Activated CD4-positive, alpha-beta T cell treated with anti-CD3 and anti-CD28 coated beads, Interleukin-2, Interleukin-6, amounts not matched to agents 100 ng/mL and 50 ng/mL, durations not matched to agents 16 hours and 8 hours (primary cell): ENCODE results near the gene CTNS.

Source experiments
- DNase-seq: peaks from one replicate; pipeline ENCODE4 v3.0.0-alpha.2; 2020

The CTNS gene

DNA sequence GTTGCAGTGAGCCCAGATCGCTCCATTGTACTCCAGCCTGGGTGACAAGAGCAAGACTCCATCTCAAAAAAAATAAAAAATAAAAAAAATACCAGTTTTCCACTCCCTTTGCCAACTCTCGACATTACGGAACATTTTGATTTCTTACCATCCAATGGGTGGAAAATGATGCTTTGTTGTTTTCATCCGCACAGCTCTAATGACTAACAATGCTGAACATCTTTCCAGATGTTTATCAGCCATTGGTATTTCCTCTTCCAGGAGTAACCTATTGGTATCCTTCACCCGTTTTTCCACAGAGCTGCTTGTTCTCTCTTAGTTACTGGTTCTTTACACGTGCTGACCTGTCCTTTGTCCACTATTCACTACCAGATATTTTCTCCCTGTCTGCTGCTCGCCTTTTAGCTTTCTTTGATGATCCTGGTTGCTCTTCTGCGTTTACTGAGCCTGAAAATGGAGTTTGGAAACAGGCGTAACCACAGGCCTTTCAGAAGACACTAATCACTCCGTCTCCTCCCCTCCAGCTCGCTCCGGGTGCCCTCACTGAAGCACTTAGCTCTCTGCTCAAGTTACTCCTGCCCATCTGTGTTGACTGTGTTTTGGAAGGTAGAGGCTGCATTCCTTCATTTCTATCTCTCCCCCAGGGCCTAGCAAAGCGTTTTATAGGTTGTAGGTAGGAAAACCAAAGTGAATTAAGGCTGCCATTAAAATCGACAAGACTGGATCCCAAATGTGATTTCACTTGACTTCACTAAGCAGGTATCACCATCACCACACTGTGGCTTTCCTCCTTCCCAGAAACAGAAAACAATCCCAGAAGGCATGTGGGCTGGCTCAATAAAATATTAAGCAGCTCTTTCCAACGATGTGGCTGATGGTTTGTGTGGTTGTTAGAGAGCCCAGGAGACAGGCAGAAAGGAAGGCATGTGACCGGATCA, 9.5 kb upstream of the CTNS start:
- no peak for DNase-seq

DNA sequence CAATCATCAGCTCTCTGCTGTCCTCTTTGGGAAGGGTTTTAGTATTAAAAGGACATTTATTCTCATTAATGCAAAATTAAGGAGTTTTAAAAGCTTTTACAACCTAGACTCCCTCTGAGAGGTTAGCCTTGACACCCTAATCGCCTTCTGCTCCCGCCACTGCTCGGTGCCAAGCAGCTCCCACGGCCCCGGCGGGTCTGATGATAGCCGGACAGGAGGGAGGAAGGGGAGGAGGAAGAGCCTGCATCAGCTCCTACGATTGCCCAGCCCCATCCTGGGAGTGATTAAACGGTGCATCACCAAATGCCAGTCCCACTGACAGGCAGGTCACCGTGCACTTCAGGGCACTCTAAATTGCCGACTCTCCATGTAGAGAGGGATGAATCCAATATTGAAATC, 8.8 kb upstream of the CTNS start:
- no peak for DNase-seq

DNA sequence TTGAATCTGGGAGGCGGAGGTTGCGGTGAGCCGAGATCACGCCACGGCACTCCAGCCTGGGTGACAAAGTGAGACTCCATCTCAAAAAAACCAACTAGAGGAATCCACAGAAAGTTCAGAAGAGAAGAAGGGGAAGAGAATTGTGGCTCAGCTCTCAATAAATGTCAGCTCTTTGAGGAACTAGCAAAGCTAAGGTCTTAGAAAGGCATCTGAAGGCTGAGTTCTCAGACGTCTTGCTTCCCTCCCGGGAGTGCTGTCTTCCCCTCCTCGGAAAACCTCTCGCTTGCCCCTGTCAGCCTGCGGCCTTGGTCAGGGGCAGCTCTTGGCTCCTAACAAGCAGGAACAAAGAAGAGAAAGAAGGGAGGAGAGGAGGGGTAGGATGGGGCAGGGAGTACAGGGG, 5.8 kb upstream of the CTNS start:
- DNase-seq: no peak

DNA sequence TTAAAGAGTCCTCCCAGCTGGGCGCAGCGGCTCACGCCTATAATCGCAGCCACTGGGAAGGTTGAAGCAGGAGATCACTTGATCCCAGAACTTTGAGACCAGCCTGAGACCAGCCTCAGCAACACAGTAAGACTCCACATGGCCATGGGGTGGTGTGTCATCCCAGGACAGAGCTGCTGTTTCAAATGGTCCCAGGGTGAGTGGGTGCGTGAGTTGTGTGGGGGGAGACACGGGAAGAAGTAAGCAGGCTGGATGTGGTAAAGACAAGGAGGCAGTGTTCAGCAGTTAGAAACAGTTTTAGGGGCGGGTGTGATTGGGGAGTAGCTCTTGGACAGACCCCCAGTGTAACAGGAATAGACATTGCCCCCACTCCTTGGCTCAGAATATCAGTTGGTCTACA, 4.3 kb upstream of the CTNS start:
- no peak for DNase-seq

DNA sequence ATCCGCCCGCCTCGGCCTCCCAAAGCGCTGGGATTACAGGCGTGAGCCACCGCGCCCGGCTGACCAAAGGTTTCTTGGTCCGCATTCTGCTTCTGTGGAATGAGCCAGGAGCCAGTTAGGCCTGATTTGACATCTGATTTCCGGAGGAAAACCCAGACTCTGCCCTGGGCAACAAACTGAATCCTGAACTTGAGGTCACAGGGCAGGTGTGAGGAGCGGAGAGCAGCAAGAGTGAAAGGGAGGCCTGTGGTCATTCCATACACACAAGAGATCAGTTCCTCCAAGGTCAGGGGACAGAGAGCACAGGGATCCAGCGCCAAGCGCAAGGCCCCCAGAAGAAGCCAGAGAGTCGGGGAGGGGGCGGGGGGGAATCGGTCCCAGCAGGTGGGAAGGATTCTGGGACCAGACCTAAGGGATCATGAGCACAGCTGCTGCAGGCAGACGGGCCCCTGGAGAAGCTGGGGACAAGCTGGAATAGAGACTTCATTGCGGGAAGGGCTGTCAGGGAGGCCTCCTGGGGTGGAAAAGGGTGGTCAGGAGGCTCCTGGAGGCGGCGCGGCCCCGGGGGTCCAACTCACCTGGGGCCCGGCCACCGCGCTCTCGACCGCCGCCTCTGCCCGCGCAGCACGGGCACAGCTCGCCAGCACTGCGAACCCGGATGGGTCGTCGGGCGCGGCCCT, 946 bp upstream of the CTNS start:
- no peak for DNase-seq

DNA sequence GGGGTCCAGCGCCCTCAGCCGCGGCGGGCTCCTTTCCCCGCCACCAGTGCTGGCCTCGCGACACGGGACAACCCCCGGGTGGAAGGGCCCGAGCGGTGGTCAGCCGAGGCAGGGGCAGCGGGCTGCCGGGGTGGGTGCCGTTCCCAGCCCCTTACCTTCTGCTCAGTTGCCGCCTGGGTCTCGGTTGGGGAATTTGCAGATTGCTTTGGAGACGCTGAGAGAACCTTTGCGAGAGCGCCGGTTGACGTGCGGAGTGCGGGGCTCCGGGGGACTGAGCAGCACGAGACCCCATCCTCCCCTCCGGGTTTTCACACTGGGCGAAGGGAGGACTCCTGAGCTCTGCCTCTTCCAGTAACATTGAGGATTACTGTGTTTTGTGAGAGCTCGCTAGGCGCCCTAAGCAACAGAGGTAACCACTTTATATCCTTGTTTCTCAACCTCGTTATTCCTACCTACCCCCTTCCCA, 381 bp downstream of the CTNS start:
- no peak for DNase-seq

DNA sequence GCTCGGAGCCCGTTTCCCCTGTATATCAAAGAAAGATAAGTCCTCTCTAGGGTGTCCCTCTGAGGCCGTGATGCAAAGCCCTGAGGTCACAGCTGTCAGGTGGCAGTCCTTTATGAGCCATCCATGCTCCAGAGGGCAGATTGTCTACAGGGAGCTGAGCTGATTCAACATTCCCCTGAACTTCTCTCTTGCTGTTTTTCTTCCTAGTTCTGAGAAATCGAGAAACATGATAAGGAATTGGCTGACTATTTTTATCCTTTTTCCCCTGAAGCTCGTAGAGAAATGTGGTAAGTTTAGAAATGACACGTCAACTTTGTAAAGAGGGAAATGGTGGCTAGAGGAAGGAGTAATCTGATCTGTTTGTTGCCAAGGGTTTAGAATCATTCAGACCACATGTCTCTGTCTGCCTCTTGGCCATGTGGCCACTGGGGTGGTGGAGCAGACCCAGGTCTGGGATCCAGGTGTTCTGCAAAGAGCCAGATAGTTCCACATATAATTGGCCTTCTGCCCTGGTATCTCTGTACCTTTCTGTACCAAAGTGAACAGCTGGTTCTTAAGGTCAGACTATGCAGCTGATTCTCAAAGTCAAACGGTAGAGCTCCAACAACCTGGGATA, 3.5 kb downstream of the CTNS start:
- DNase-seq: peak; percentile 77

DNA sequence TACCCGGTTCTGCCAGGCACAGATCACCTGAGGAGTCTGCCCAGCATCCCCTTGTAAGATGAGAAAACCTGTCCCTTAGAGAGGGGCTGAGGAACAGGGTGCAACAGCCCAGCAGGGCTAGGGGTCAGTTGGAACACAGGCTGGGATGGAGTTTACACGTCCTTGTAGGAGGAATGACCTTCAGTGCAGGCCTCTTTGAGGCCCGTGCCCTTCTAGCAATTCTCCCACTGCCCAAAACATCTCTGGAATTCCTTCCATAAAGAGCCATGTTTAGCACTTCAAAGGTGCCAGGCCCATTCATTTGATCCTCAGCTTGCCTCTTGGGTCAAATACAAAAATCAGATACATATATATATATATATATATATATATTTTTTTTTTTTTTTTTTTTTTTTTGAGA, 4.5 kb downstream of the CTNS start:
- no peak for DNase-seq

DNA sequence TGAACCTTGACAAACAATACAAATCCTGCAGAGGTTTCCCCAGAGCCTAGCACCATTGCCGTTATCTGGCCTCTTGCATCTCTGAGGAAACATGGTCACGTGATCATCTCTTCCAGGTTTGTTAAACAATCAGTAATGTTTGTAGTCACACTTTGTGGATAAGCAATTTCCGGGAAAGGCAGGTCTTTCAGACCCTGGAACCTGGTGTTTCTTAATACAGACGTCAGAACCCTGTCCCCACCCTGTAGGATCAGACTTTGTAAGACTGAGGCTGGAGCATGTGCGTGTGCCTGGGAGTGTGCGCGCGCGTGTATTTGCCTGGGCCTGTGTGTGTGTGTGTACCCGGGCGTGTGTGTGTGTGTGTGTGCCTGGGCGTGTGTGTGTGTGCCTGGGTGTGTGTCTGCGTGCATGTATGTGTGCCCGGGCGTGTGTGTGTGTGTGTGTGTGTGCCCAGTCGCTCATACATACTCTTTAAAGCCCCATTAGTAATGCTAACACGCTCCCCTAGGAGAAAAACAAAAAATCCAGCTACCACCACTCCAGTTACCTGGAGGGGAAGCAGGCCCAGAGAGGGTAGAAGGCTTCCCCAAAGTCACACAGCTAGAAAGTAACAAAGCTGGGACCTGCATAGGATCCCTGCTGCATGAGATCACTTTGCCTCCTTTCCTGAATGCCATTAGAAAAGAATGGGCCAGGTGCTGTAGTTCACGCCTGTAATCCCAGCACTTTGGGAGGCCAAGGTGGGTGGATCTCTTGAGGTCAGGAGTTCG, 5.3 kb downstream of the CTNS start:
- DNase-seq: no peak

DNA sequence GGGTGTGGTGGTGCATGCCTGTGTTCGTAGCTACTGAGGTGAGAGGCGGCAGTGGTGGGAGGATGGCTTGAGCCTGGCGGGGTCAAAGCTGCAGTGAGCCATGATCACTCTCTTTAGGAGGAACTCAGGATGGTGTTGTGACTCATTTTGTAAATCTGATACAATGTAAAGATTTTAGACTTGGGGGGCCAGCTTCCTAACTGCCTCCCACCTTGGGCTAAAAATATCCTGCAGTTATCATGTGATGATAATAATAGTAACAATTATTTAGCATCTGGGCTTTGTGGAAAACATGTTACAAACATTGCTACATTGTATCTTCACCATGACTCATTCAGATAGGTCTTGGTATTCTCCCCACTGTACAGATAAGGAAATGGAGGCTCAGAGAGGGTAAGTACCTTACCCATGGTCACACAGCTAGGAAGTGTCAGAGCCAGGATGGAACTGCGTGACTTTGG, 7.4 kb downstream of the CTNS start:
- DNase-seq: peak; percentile 64

DNA sequence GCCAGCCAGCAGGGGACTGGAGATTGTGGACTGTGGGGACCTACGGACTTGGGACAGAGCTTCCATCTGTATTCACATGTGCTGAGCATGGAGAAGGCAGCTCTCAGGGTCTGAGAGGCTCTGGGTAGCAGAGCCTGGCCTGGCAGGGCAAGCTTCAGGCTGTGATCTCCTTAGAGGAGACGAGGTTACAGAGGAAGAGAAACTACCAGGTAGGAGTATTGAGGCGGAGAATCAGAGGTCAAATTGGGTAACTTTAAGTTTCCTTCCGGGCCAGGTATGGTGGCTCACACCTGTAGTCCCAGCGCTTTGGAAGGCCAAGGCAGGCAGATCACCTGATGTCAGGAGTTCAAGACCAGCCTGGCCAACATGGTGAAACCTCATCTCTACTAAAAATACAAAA, 8.8 kb downstream of the CTNS start:
- DNase-seq: no peak

DNA sequence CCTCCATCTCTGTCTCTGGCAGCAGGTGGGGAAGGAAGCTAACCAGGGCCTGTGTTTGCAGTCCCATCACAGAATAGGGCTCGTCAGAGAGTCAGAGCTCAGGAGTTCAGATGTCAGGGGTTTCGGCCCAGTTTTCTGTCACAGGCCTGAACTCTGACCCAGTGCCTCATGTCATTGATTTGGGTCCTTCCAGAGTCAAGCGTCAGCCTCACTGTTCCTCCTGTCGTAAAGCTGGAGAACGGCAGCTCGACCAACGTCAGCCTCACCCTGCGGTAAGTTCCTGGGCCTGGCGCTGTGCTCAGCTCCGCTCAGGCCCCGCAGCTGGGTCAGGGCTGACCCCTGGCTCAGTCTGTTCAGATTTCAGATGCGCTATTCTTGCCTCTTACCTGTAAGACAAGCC, 10.7 kb downstream of the CTNS start:
- no peak for DNase-seq

DNA sequence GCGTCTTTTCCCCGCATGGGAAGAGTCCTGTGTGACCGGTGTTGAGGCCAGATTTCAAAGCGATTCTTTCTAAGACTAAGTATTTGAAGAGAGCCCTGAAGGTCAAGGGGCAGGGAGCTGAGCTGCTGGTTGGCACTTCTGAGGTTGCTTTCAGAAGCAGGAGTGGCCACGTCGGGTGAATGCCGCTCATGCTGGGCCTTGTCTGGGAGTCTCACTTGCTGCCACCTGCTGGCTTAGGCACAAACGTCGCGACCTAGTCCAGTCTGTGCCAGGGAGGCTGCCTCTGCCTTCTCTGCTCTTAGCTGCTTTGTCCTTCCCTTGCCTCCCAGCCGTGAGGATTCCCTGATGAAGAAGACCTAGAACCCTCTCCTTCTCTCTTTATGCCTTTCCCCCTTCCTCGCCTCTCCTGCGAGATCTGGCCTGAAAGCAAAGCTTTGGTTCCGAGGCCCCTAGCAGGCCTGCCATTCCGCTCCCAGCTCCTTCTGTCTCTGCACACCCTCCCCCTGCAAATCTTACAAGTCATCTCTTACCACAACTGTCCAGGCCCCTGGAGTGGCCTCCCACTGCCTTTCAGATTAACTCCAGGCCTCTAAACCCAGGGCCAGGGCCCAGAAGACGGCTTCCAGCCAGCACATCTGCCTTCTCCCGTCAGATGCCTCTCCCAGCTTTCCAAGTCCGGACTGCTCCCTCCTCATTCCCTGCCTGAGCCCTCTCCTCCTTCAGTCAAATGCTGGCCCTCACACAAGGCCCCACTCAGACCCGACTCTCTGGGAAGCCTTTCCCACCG, 11.4 kb downstream of the CTNS start:
- DNase-seq: peak; percentile 67

DNA sequence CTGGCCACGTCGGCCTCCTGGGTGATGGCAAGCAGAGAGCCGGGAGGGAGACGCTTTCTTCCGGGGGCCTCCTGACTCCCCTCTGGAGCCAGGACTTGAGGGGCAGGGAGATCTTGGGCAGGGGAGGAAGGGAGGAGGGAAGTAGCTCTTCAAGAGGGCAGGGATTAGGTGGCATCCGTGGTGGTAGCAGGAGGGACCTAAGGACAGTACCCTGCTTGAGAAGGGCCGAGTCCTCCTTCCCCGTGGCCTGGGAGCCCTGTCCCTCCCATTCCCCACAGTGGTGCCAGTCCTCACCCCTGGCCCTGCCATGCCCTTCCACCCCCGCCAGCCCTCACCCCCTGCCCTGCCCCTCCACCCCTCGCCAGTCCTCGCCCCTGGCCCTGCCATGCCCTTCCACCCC, 19.2 kb downstream of the CTNS start:
- DNase-seq: no peak

DNA sequence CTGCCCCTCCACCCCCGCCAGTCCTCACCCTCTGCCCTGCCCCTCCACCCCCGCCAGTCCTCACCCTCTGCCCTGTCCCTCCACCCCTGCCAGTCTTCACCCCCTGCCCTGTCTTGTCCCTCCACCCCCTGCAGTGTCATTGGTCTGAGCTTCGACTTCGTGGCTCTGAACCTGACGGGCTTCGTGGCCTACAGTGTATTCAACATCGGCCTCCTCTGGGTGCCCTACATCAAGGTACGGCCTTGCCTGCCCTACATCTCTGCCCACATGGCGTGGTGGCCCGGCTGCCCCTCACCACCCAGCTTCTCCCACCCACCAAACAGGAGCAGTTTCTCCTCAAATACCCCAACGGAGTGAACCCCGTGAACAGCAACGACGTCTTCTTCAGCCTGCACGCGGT, 19.8 kb downstream of the CTNS start:
- DNase-seq: no peak

DNA sequence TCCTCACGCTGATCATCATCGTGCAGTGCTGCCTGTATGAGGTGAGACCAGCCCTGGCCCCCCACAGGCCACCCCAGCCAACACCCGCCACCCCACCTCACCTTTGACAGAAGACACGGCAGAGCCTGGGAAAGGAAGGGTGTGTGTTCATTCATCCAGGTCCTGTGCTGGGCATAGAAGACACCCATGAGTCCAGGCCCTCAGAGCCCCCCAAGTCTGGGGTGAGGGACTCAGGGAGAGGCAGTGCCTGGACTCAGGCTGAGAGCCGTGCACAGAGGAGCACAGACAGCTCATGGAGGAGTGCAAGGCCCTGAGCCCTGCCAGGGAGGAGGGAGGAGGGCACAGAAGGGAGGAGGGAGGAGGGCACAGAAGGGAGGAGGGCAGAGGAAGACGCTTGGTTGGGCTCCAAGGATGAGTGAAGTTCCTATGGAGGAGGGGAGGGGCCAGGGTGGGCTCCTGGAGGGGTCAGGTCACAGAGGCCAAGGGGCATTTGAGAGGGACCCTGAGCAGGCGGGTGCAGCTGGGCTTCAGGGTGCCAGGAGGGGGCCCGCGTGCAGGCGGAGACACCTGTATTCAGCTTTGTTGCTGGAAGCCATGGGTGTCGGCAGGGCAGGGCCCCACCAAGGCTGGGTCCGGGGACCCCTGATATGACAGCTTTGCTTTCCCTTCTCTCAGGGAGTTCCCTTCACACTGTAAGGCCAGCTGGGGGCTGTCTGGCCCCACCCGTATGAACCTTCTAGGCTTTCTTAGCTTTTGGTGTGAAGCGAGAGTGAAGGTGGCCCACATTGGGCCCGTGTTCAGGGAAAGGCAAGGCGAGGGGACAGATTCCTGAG, 20.4 kb downstream of the CTNS start:
- DNase-seq: no peak

DNA sequence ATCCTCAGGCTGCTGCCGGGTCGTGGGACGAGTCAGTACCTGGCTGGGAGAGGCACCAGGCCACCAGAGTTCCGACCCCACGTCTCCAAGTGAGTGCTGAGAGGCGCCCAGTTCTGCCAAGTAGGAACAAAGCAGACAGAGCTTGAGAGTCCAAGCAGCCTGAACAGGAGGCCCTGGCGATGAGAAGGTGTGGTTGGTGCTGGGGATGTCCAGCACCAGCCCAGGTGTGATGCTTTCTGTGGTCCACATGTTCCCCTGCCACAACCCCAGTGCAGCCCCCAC, 21.0 kb downstream of the CTNS start:
- no peak for DNase-seq

DNA sequence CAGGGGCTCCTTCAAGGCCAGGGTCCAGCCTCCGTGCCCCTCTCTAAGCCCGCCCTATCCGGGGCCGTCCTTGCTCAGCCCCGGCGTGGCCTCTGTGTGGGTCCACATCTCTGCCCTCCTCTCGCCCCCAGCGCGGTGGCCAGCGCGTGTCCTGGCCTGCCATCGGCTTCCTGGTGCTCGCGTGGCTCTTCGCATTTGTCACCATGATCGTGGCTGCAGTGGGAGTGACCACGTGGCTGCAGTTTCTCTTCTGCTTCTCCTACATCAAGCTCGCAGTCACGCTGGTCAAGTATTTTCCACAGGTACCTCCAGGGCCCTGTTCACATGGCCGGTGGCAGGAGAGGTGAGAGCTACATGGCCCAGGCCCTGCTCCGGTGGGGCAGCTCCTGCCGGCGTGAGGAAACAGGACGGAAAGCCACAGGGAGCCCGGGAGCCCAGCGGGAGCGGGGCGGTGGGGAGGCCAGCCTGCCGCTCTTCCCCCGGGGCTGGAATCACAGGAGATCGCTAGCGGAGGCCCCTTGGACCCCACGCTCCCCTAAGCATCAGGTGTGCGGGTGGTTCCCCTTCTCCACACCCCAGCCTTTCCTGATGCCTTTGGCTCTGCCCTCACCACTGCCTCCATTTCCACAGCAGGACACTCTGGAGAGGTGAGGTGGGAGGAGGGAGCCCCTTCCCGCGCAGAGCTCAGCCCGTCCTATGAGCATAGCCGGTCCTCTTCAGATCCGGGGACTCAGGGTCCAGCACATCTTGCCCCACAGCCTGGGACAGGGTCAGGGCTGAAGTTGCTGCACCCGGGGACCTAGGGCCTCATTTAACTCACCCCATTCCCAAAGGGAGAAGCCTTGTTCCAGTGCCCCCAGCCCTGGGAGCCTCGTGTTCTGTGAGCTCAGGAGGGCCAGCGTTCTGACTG, 21.6 kb downstream of the CTNS start:
- DNase-seq: no peak

DNA sequence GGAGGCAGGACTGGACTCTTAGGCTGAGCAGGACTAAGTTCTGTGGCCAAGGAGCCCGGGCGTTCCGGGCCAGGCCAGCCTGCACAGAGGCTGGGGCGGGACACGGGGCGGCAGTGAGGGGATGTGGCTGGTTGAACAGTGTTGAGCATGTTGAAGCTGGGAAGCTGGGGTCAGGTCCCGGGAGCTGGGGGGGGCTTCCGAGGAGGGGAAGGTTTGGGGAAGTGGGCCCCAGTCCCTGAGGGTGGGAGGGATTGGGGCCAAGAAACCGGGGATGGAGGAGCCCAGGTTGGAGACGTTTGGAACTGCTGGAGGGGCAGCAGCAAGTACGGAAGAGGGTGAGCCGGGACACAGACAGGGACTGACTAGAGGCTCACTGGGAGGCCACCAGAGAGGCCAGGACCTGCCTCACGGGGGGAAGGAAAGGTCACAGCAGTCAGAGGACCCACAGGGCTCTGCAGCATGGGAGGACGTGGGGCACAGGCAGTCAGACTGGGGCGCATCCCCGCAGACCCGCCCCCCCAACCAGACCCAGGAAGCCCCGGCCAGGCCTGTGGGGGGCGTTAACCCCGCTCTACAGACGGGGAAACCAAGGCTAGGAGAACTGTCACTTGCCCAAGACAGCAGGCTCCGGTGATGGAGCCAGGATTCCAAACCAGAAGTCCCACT, 22.4 kb downstream of the CTNS start:
- DNase-seq: no peak
